Type B pancreatic cell (in vitro differentiated cells): ENCODE data around the gene BTG1. TPM values are rescaled to one million over a fixed set of nuclear protein-coding genes. Genes with fewer than 3 reads are reported as not detected.

Experiments used
- DNase-seq: peaks from one replicate; pipeline ENCODE4 v3.0.0; 2021; ENCODE audit warnings: mixed read lengths; ENCODE audit not compliant: unreplicated experiment; ENCODE audit errors: extremely low spot score
- H3K27ac Mint-ChIP-seq: 2 replicates; pipeline ENCODE4 v1.8.0; 2021; ENCODE audit warnings: mild to moderate bottlenecking, mixed read lengths
- H3K27me3 Mint-ChIP-seq: 2 replicates; pipeline ENCODE4 v1.8.0; 2021; ENCODE audit warnings: mixed read lengths
- H3K36me3 Mint-ChIP-seq: 2 replicates; pipeline ENCODE4 v1.8.0; 2021; ENCODE audit warnings: mixed read lengths
- H3K4me1 Mint-ChIP-seq: one replicate; pipeline ENCODE4 v1.8.0; 2021; ENCODE audit warnings: mixed read lengths; ENCODE audit not compliant: unreplicated experiment
- H3K4me3 Mint-ChIP-seq: 2 replicates; pipeline ENCODE4 v1.8.0; 2021; ENCODE audit warnings: mild to moderate bottlenecking, mixed read lengths
- H3K9me3 Mint-ChIP-seq: 2 replicates; pipeline ENCODE4 v1.8.0; 2021; ENCODE audit warnings: mixed read lengths
- CTCF ChIP-seq: fragments of 200-600 bp; sonication (generic); conservative IDR thresholded peaks from 2 replicates; pipeline ENCODE4 v1.5.0; 2021; ENCODE audit warnings: antibody characterized with exemption, mild to moderate bottlenecking
- total RNA-seq: library from RNA; stranded (reverse); gene quantifications from 2 replicates; pipeline ENCODE4 v1.2.1, GENCODE V29; 2021; ENCODE audit warnings: low replicate concordance

The BTG1 gene
- total RNA-seq, 1 donor from 2014 or later, result 116 TPM

- no peak overlapping the region for H3K4me3 Mint-ChIP-seq
- H3K27ac Mint-ChIP-seq, result no peak overlapping the region
- peaks cover 4% of the 10 kb centered on the region for H3K36me3 Mint-ChIP-seq
- peaks cover 39% of the 10 kb centered on the region for H3K4me1 Mint-ChIP-seq
- TF ChIP-seq CTCF, result no peak
- peaks cover 7% of the 10 kb centered on the region for H3K9me3 Mint-ChIP-seq
- DNase-seq, result no peak
- no peaks in the 10 kb centered on the region for H3K27me3 Mint-ChIP-seq
Measured at GRCh38 chr12:92105676-92106075, 40.0 kb downstream of the BTG1 start.

- Mint-ChIP-seq H3K4me3 (no peak overlapping the region), H3K4me1 (peaks cover 33% of the 10 kb centered on the region), H3K9me3 (peaks cover 9% of the 10 kb centered on the region), H3K36me3 (peaks cover 4% of the 10 kb centered on the region), H3K27ac (no peak overlapping the region), H3K27me3 (no peaks in the 10 kb centered on the region)
- TF ChIP-seq CTCF, result no peak
- DNase-seq, result no peak
Measured at GRCh38 chr12:92105110-92105509, 40.5 kb downstream of the BTG1 start.

- Mint-ChIP-seq H3K4me1 (peaks cover 22% of the 10 kb centered on the region), H3K9me3 (peaks cover 19% of the 10 kb centered on the region), H3K27ac (no peak overlapping the region), H3K27me3 (no peaks in the 10 kb centered on the region), H3K4me3 (no peak overlapping the region), H3K36me3 (peaks cover 4% of the 10 kb centered on the region)
- no peak for DNase-seq
- TF ChIP-seq CTCF, result no peak
Measured at GRCh38 chr12:92102606-92103005, 43.0 kb downstream of the BTG1 start.

- Mint-ChIP-seq H3K9me3 (peaks cover 12% of the 10 kb centered on the region), H3K4me3 (no peak overlapping the region), H3K36me3 (no peaks in the 10 kb centered on the region), H3K27me3 (no peaks in the 10 kb centered on the region), H3K27ac (no peak overlapping the region), H3K4me1 (peaks cover 15% of the 10 kb centered on the region)
- TF ChIP-seq CTCF, result no peak
- no peak for DNase-seq
Measured at GRCh38 chr12:92098594-92099380, 46.9 kb downstream of the BTG1 start.

GRCh38 chr12:92096346-92097136, 49.1 kb downstream of the BTG1 start:
- H3K27ac Mint-ChIP-seq, result no peak overlapping the region
- H3K4me1 Mint-ChIP-seq, result peaks cover 15% of the 10 kb centered on the region
- H3K36me3 Mint-ChIP-seq, result no peaks in the 10 kb centered on the region
- no peak for DNase-seq
- H3K27me3 Mint-ChIP-seq, result no peaks in the 10 kb centered on the region
- no peak for TF ChIP-seq CTCF
- no peak overlapping the region for H3K4me3 Mint-ChIP-seq
- H3K9me3 Mint-ChIP-seq, result peaks cover 12% of the 10 kb centered on the region
